Measurements from ENCODE around the gene CACNA1D.

DNA sequence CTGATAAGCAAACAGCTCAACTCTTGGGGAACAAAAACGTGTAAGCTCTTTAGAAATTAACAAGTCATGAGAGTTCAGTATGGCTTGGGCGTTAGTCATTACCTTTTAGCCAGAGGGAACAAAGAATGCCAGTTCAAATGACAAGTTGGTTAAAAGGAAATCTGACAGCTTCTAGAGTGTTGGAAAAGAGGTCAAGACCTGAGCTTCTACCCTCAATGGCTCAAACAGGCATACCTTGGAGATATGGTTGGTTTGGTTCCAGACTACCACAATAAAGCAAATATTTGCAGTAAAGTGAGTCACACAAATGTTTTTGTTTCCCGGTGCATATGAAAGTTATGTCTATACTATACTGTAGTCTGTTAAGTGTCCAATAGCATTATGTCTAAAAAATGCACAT lies 136.1 kb downstream of the CACNA1D start:
- TF ChIP-seq, protein P1, sequence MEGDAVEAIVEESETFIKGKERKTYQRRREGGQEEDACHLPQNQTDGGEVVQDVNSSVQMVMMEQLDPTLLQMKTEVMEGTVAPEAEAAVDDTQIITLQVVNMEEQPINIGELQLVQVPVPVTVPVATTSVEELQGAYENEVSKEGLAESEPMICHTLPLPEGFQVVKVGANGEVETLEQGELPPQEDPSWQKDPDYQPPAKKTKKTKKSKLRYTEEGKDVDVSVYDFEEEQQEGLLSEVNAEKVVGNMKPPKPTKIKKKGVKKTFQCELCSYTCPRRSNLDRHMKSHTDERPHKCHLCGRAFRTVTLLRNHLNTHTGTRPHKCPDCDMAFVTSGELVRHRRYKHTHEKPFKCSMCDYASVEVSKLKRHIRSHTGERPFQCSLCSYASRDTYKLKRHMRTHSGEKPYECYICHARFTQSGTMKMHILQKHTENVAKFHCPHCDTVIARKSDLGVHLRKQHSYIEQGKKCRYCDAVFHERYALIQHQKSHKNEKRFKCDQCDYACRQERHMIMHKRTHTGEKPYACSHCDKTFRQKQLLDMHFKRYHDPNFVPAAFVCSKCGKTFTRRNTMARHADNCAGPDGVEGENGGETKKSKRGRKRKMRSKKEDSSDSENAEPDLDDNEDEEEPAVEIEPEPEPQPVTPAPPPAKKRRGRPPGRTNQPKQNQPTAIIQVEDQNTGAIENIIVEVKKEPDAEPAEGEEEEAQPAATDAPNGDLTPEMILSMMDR (IDR thresholded peaks at IDR 0.05), result no peak
- TF ChIP-seq POLR2A (IDR thresholded peaks at IDR 0.05), result no peak
